Panc1 (cell line): ENCODE data around the gene SDK1.

ENCODE experiments used
- POLR2AphosphoS5 ChIP-seq: IDR thresholded peaks from 2 replicates; pipeline ENCODE4 v1.6.1; 2012; ENCODE audit warnings: mild to moderate bottlenecking, low read depth, low read length, moderate library complexity
- SIN3A ChIP-seq: IDR thresholded peaks from 2 replicates; pipeline ENCODE4 v1.6.1; 2012; ENCODE audit warnings: low read depth, mild to moderate bottlenecking, low read length, moderate library complexity, borderline replicate concordance; ENCODE audit not compliant: insufficient read depth
- TF ChIP-seq, protein P1 (sequence below): fragments of 450-650 bp; IDR thresholded peaks from 2 replicates; pipeline ENCODE4 v1.5.1; 2017; ENCODE audit warnings: mild to moderate bottlenecking

DNA sequence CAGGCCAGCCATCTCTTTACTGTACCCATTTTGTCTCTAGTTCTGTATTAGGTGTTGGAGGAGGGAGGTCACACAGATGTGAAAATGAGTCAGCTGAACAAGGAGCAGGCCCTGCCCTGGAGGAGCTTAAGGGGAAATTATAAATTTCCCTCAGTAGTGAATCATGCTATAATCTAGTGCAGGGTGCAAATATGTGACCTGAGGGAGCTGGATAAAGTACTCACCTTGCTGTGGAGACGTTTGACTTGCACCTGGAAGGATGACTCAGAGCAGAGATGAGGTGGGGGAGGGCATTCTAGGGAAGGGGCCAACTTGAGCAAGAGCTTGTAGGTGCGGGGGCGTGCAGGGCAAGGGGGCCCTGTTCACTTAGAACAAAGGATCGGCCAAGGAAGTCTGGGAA lies 610.6 kb downstream of the SDK1 start:
- TF ChIP-seq, protein P1, sequence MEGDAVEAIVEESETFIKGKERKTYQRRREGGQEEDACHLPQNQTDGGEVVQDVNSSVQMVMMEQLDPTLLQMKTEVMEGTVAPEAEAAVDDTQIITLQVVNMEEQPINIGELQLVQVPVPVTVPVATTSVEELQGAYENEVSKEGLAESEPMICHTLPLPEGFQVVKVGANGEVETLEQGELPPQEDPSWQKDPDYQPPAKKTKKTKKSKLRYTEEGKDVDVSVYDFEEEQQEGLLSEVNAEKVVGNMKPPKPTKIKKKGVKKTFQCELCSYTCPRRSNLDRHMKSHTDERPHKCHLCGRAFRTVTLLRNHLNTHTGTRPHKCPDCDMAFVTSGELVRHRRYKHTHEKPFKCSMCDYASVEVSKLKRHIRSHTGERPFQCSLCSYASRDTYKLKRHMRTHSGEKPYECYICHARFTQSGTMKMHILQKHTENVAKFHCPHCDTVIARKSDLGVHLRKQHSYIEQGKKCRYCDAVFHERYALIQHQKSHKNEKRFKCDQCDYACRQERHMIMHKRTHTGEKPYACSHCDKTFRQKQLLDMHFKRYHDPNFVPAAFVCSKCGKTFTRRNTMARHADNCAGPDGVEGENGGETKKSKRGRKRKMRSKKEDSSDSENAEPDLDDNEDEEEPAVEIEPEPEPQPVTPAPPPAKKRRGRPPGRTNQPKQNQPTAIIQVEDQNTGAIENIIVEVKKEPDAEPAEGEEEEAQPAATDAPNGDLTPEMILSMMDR, result no peak
- TF ChIP-seq POLR2AphosphoS5 (no peak), SIN3A (no peak)
